H1 (cell line): ENCODE results near the gene MAML3. TPM values are rescaled to one million over a fixed set of nuclear protein-coding genes. Genes with fewer than 3 reads are reported as not detected.

Experiments
- CREB1 ChIP-seq: IDR thresholded peaks from 2 replicates; pipeline ENCODE4 v1.6.1; 2012; ENCODE audit warnings: inconsistent platforms
- GTF2F1 ChIP-seq: IDR thresholded peaks from 2 replicates; pipeline ENCODE4 v1.6.1; 2012; ENCODE audit warnings: low read depth, low read length, improper control_type of control experiment, borderline replicate concordance
- RBBP5 ChIP-seq: IDR thresholded peaks from 2 replicates; pipeline ENCODE4 v1.7.1; 2012; ENCODE audit warnings: low read depth, mild to moderate bottlenecking, inconsistent platforms, low read length, moderate library complexity, borderline replicate concordance
- SP2 ChIP-seq: IDR thresholded peaks from 2 replicates; pipeline ENCODE4 v1.6.1; 2012; ENCODE audit warnings: mild to moderate bottlenecking, low read length, inconsistent platforms
- SRF ChIP-seq: IDR thresholded peaks from 2 replicates; pipeline ENCODE4 v1.6.1; 2011; ENCODE audit warnings: mild to moderate bottlenecking, low read depth, low read length, moderate library complexity
- SUZ12 ChIP-seq: fragments of 200-600 bp; sonication (generic); IDR thresholded peaks from 2 replicates; pipeline ENCODE4 v1.6.1; 2012; ENCODE audit warnings: mild to moderate bottlenecking, inconsistent platforms, low read length, moderate library complexity, mixed read lengths
- TCF12 ChIP-seq: IDR thresholded peaks from 2 replicates; pipeline ENCODE4 v1.6.1; 2011; ENCODE audit warnings: low read depth, mild to moderate bottlenecking, low read length
- YY1 ChIP-seq: IDR thresholded peaks from 2 replicates; pipeline ENCODE4 v1.6.1; 2011; ENCODE audit warnings: low read depth, mild to moderate bottlenecking, low read length
- polyA plus RNA-seq, 7 experiments: library from polyadenylated mRNA; depleted of rRNA in 3 of 7; stranded (reverse) in 5 of 7; unstranded in 2 of 7; fragments of >200 nt in 5 of 7; fragments of 200-250 nt in 2 of 7; gene quantifications; 1 replicate in 5 of 7; 2 replicates in 1 of 7; 4 replicates in 1 of 7; pipeline versions ENCODE4 v1.2.1 to v1.2.3, GENCODE V29; 2011 to 2013; ENCODE audit warnings: missing spikeins in 2 of 7, mixed read lengths in 2 of 7
- total RNA-seq: library from RNA; stranded (reverse); fragmentation: NEBNext Ultra II Directional; extraction: Animal tissue kit (Norgen Biotek cat#: 25700); gene quantifications from 2 replicates; pipeline ENCODE4 v1.2.1, GENCODE V29; 2021

MAML3 gene
- total and polyA plus RNA-seq, 2 of the 8 experiments (the other 6 are each of a cell fraction or from before 2014, with no cell fraction given): 2.1 to 5.7 TPM

GRCh38 chr4:139736661-139737060 lies 417.3 kb downstream of the MAML3 start (continued):
- TF ChIP-seq SP2 (no peak), RBBP5 (no peak), TCF12 (no peak), GTF2F1 (no peak), SRF (no peak), SUZ12 (no peak), CREB1 (no peak), YY1 (no peak)
